OCI-LY1 (cell line): ENCODE measurements around the gene POLR3B.

Source experiments
- H2AFZ ChIP-seq: fragments of 200-600 bp; sonication (generic), shearing (Covaris generic); 2 replicates; pipeline ENCODE4 v1.6.0; 2014; ENCODE audit warnings: antibody characterized with exemption, mild to moderate bottlenecking, low read length
- H3F3A ChIP-seq: fragments of 200-600 bp; sonication (generic), shearing (Covaris generic); 2 replicates; pipeline ENCODE4 v1.6.0; 2014; ENCODE audit warnings: mild to moderate bottlenecking, antibody characterized with exemption, low read length, moderate library complexity; ENCODE audit not compliant: insufficient read depth
- H3K27ac ChIP-seq: fragments of 200-600 bp; sonication (generic); 2 replicates; pipeline ENCODE4 v1.5.1; 2014; ENCODE audit warnings: low read length, mixed run types, mild to moderate bottlenecking, low read depth; ENCODE audit not compliant: poor library complexity, severe bottlenecking
- H3K27me3 ChIP-seq: fragments of 200-600 bp; sonication (generic); 2 replicates; pipeline ENCODE4 v1.6.0; 2014; ENCODE audit warnings: antibody characterized with exemption, mild to moderate bottlenecking, low read length, moderate library complexity; ENCODE audit not compliant: insufficient read depth
- H3K36me3 ChIP-seq: fragments of 200-600 bp; sonication (generic); 2 replicates; pipeline ENCODE4 v1.6.1; 2014; ENCODE audit warnings: mild to moderate bottlenecking, antibody characterized with exemption, low read length, moderate library complexity, mixed read lengths; ENCODE audit not compliant: insufficient read depth
- H3K4me1 ChIP-seq: fragments of 200-600 bp; sonication (generic); 2 replicates; pipeline ENCODE4 v1.5.1; 2014; ENCODE audit warnings: mild to moderate bottlenecking, low read length, moderate library complexity; ENCODE audit not compliant: insufficient read depth, severe bottlenecking
- H3K4me2 ChIP-seq: fragments of 200-600 bp; sonication (generic), shearing (Covaris generic); 2 replicates; pipeline ENCODE4 v1.6.1; 2014; ENCODE audit warnings: low read length
- H3K4me3 ChIP-seq: fragments of 200-600 bp; sonication (generic); 2 replicates; pipeline ENCODE4 v1.5.1; 2014; ENCODE audit warnings: low read length, low read depth, mild to moderate bottlenecking, mixed read lengths; ENCODE audit not compliant: poor library complexity, severe bottlenecking
- H3K79me2 ChIP-seq: fragments of 200-600 bp; shearing (Covaris generic); 2 replicates; pipeline ENCODE4 v1.6.1; 2016; ENCODE audit warnings: mixed run types, low read length, mixed read lengths; ENCODE audit not compliant: insufficient read depth
- H3K9ac ChIP-seq: fragments of 200-600 bp; sonication (generic), shearing (Covaris generic); 2 replicates; pipeline ENCODE4 v1.6.1; 2014; ENCODE audit warnings: mild to moderate bottlenecking, low read length, mixed read lengths
- H3K9me2 ChIP-seq: fragments of 200-600 bp; sonication (generic), shearing (Covaris generic); 2 replicates; pipeline ENCODE4 v1.6.1; 2014; ENCODE audit warnings: low read depth, mild to moderate bottlenecking, low read length, mixed read lengths
- H3K9me3 ChIP-seq: fragments of 200-600 bp; shearing (Covaris generic); 2 replicates; pipeline ENCODE4 v1.6.1; 2014; ENCODE audit warnings: low read length, mixed read lengths
- H4K20me1 ChIP-seq: fragments of 200-600 bp; sonication (generic), shearing (Covaris generic); 2 replicates; pipeline ENCODE4 v1.6.0; 2016; ENCODE audit warnings: mild to moderate bottlenecking, low read length; ENCODE audit not compliant: insufficient read depth
- CTCF ChIP-seq: fragments of 200-600 bp; sonication (generic), shearing (Covaris generic); IDR thresholded peaks from 2 replicates; pipeline ENCODE4 v1.5.1; 2017; ENCODE audit warnings: mild to moderate bottlenecking, antibody characterized with exemption, low read length, moderate library complexity, mixed read lengths
- EZH2 ChIP-seq: fragments of 200-600 bp; sonication (generic), shearing (Covaris generic); IDR thresholded peaks from 2 replicates; pipeline ENCODE4 v1.8.0; 2017; ENCODE audit warnings: borderline replicate concordance, mixed run types, mild to moderate bottlenecking, antibody characterized with exemption, low read length, moderate library complexity, mixed read lengths

POLR3B gene

GRCh38 chr12:106436164-106436563 lies 78.6 kb downstream of the POLR3B start:
- H3K9ac ChIP-seq: no peak overlapping the region
- no peaks in the 10 kb centered on the region for H4K20me1 ChIP-seq
- H3K4me1 ChIP-seq: no peaks in the 10 kb centered on the region

GRCh38 chr12:106442575-106442974 lies 85.0 kb downstream of the POLR3B start:
- H3F3A ChIP-seq: no peaks in the 10 kb centered on the region
- no peak overlapping the region for H3K9ac ChIP-seq
- no peaks in the 10 kb centered on the region for H3K27me3 ChIP-seq
- no peaks in the 10 kb centered on the region for H3K79me2 ChIP-seq
- TF ChIP-seq EZH2: no peak
- no peak for TF ChIP-seq CTCF
- no peaks in the 10 kb centered on the region for H3K9me2 ChIP-seq
- no peak overlapping the region for H3K4me2 ChIP-seq
- H3K27ac ChIP-seq: no peak overlapping the region
- H3K4me3 ChIP-seq: no peak overlapping the region
- H4K20me1 ChIP-seq: no peaks in the 10 kb centered on the region
- H3K36me3 ChIP-seq: peaks cover 3% of the 10 kb centered on the region; the same call in 1 of the 2 replicates
- H3K9me3 ChIP-seq: no peaks in the 10 kb centered on the region
- H2AFZ ChIP-seq: no peak overlapping the region
- H3K4me1 ChIP-seq: no peaks in the 10 kb centered on the region

More at GRCh38 chr12:106436164-106436563, 78.6 kb downstream of the POLR3B start:
- Histone ChIP-seq H2AFZ (no peak overlapping the region), H3K4me2 (no peak overlapping the region), H3F3A (no peaks in the 10 kb centered on the region), H3K27me3 (no peaks in the 10 kb centered on the region), H3K9me3 (no peaks in the 10 kb centered on the region), H3K4me3 (no peak overlapping the region), H3K27ac (no peak overlapping the region), H3K9me2 (no peaks in the 10 kb centered on the region), H3K36me3 (peaks cover 24% of the 10 kb centered on the region), H3K79me2 (no peaks in the 10 kb centered on the region)
- TF ChIP-seq CTCF: no peak
- TF ChIP-seq EZH2: no peak

GRCh38 chr12:106445053-106445452 lies 87.5 kb downstream of the POLR3B start:
- no peaks in the 10 kb centered on the region for H3K36me3 ChIP-seq
- H3K27me3 ChIP-seq: no peaks in the 10 kb centered on the region
- no peak overlapping the region for H3K9ac ChIP-seq
- no peaks in the 10 kb centered on the region for H3F3A ChIP-seq
- H4K20me1 ChIP-seq: no peaks in the 10 kb centered on the region
- H3K4me2 ChIP-seq: no peak overlapping the region
- H3K4me3 ChIP-seq: no peak overlapping the region
- no peak overlapping the region for H2AFZ ChIP-seq
- H3K9me3 ChIP-seq: no peaks in the 10 kb centered on the region
- no peaks in the 10 kb centered on the region for H3K79me2 ChIP-seq
- no peak for TF ChIP-seq EZH2
- no peak for TF ChIP-seq CTCF
- H3K9me2 ChIP-seq: no peaks in the 10 kb centered on the region
- H3K27ac ChIP-seq: no peak overlapping the region
- no peaks in the 10 kb centered on the region for H3K4me1 ChIP-seq
